Brain microvascular endothelial cell (primary cell): ENCODE data around the gene CDX2.

Experiments used
- DNase-seq: peaks from one replicate; pipeline ENCODE4 v3.0.0-alpha.2; 2020
- H3K27ac ChIP-seq: fragments of 250-450 bp; sonication (Bioruptor Pico); 2 replicates; pipeline ENCODE4 v1.5.1; 2020; ENCODE audit warnings: mild to moderate bottlenecking, moderate library complexity
- H3K27me3 ChIP-seq: fragments of 250-450 bp; sonication (Bioruptor Pico); replicated peaks from 2 replicates; pipeline ENCODE4 v1.5.1; 2020; ENCODE audit warnings: mild to moderate bottlenecking
- H3K36me3 ChIP-seq: fragments of 250-450 bp; sonication (Bioruptor Pico); replicated peaks from 2 replicates; pipeline ENCODE4 v1.5.1; 2020; ENCODE audit warnings: mild to moderate bottlenecking
- H3K4me3 ChIP-seq: 2 replicates; pipeline ENCODE4 v1.5.1; 2011; ENCODE audit warnings: low read depth, mild to moderate bottlenecking, control low read depth, low read length, moderate library complexity
- in situ Hi-C: cut with HindIII; loops from 2 replicates; pipeline ENCODE4 v1.10.0; 2017; ENCODE audit warnings: low sequenced_read_pairs, low pct_ligation_motif_present
- TF ChIP-seq, protein P1 (sequence below): IDR thresholded peaks from 2 replicates; pipeline ENCODE4 v1.5.1; 2011; ENCODE audit warnings: low read depth, mild to moderate bottlenecking, moderate library complexity, low read length, control low read depth, inconsistent platforms; ENCODE audit errors: missing control alignments

CDX2 gene

GRCh38 chr13:28002886-28003698 lies 34.0 kb upstream of the CDX2 start:
- in situ Hi-C loops, result no loop called here
- Histone ChIP-seq H3K36me3 (no peaks in the 10 kb centered on the region), H3K4me3 (no peak overlapping the region), H3K27me3 (no peaks in the 10 kb centered on the region), H3K27ac (no peak overlapping the region)
- TF ChIP-seq, protein P1, sequence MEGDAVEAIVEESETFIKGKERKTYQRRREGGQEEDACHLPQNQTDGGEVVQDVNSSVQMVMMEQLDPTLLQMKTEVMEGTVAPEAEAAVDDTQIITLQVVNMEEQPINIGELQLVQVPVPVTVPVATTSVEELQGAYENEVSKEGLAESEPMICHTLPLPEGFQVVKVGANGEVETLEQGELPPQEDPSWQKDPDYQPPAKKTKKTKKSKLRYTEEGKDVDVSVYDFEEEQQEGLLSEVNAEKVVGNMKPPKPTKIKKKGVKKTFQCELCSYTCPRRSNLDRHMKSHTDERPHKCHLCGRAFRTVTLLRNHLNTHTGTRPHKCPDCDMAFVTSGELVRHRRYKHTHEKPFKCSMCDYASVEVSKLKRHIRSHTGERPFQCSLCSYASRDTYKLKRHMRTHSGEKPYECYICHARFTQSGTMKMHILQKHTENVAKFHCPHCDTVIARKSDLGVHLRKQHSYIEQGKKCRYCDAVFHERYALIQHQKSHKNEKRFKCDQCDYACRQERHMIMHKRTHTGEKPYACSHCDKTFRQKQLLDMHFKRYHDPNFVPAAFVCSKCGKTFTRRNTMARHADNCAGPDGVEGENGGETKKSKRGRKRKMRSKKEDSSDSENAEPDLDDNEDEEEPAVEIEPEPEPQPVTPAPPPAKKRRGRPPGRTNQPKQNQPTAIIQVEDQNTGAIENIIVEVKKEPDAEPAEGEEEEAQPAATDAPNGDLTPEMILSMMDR, result no peak
- no peak for DNase-seq

- no peak overlapping the region for H3K27ac ChIP-seq
- DNase-seq, result no peak
- in situ Hi-C loops, result no loop called here
- no peaks in the 10 kb centered on the region for H3K36me3 ChIP-seq
- TF ChIP-seq, protein P1, result no peak
- H3K4me3 ChIP-seq, result no peak overlapping the region
- H3K27me3 ChIP-seq, result no peaks in the 10 kb centered on the region
Measured at GRCh38 chr13:28001837-28002473, 32.8 kb upstream of the CDX2 start.

GRCh38 chr13:28001049-28001448 lies 31.9 kb upstream of the CDX2 start:
- in situ Hi-C loops, result no loop called here

GRCh38 chr13:28000567-28000966 lies 31.5 kb upstream of the CDX2 start:
- Histone ChIP-seq H3K4me3 (no peak overlapping the region), H3K36me3 (no peaks in the 10 kb centered on the region), H3K27me3 (no peaks in the 10 kb centered on the region), H3K27ac (no peak overlapping the region)
- TF ChIP-seq, protein P1, result no peak
- in situ Hi-C loops, result no loop called here
- DNase-seq, result no peak

More at GRCh38 chr13:28001049-28001448, 31.9 kb upstream of the CDX2 start:
- H3K36me3 ChIP-seq, result no peaks in the 10 kb centered on the region
- H3K4me3 ChIP-seq, result no peak overlapping the region
- H3K27ac ChIP-seq, result no peak overlapping the region
- no peak for DNase-seq
- TF ChIP-seq, protein P1, result no peak
- no peaks in the 10 kb centered on the region for H3K27me3 ChIP-seq

DNA sequence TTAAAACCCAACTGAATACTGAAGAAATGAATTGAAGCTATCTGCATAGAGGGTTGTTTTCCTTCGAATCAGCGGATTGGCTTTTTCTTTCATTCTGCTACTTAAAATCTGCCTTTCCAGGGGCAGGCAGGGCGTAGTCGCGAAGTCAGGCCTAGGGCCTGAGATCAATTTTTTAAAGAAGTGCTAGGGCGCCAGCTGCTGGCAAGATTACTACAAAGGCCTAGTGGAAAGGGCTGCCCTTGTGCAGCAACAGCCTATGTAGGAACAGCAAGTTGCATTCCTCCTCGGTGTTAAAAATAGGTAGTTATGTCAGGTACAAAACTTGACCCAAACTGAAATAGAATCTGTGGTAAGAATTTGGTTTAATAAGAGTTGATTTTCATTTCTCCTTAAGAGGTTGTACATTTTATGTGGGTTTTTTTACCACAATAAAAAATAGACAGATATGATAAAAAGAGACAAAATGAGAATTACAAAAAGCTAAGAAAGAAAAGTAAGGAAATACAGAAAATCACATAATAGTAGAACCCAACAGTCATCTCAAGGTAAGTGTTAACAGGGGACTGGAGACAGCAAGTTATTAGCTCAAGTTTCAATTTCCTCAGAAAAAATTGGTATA lies 28.9 kb upstream of the CDX2 start:
- no peak overlapping the region for H3K27ac ChIP-seq
- no peaks in the 10 kb centered on the region for H3K27me3 ChIP-seq
- no peak overlapping the region for H3K4me3 ChIP-seq
- TF ChIP-seq, protein P1, result peak; percentile 70
- DNase-seq, result peak; percentile 12
- in situ Hi-C loops, result no loop called here
- H3K36me3 ChIP-seq, result no peaks in the 10 kb centered on the region
